Right lobe of liver (tissue), 4 donors: ENCODE measurements around the gene HS3ST6.

ENCODE experiments used
- CTCF ChIP-seq, 4 donors: fragments of 200-600 bp in 3 of 4; fragments of 450-650 bp in 1 of 4; IDR thresholded peaks; one replicate each; pipeline versions ENCODE4 v1.5.1 to v1.8.0; 2016 to 2022; ENCODE audit warnings: antibody characterized with exemption in 4 of 4, mild to moderate bottlenecking in 2 of 4
- POLR2A ChIP-seq: fragments of 450-650 bp; IDR thresholded peaks from one replicate; pipeline ENCODE4 v1.6.1; 2017; ENCODE audit warnings: antibody characterized with exemption, mild to moderate bottlenecking
- donor health status: DM: no; HTN: no; CAD: no.
- donor health status: DM: no; HTN: no; CAD: no.
- donor health status: DM: no; HTN: yes; CAD: no.

- TF ChIP-seq CTCF (IDR thresholded peaks at IDR 0.05): no peak
- no peak for TF ChIP-seq POLR2A
Measured at GRCh38 chr16:1908184-1908583, 10.0 kb downstream of the HS3ST6 start.
